ENCODE results near the gene SOWAHC.
"Not testable (repeated sequence)": the region's sequence is repeated elsewhere in the genome, so short reads cannot be mapped to it uniquely, and the experiment has no call there.

SOWAHC gene, protein sequence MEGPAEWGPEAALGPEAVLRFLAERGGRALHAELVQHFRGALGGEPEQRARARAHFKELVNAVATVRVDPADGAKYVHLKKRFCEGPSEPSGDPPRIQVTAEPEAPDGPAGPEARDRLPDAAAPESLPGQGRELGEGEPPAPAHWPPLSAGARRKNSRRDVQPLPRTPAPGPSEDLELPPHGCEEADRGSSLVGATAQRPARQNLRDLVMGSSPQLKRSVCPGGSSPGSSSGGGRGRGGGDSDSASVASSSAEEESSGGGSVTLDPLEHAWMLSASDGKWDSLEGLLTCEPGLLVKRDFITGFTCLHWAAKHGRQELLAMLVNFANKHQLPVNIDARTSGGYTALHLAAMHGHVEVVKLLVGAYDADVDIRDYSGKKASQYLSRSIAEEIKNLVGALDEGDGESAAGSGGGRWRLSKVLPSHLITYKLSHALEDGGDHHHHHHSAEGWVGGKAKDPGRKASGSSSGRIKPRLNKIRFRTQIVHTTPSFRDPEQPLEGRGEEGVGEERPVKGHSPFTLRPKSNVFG

DNA sequence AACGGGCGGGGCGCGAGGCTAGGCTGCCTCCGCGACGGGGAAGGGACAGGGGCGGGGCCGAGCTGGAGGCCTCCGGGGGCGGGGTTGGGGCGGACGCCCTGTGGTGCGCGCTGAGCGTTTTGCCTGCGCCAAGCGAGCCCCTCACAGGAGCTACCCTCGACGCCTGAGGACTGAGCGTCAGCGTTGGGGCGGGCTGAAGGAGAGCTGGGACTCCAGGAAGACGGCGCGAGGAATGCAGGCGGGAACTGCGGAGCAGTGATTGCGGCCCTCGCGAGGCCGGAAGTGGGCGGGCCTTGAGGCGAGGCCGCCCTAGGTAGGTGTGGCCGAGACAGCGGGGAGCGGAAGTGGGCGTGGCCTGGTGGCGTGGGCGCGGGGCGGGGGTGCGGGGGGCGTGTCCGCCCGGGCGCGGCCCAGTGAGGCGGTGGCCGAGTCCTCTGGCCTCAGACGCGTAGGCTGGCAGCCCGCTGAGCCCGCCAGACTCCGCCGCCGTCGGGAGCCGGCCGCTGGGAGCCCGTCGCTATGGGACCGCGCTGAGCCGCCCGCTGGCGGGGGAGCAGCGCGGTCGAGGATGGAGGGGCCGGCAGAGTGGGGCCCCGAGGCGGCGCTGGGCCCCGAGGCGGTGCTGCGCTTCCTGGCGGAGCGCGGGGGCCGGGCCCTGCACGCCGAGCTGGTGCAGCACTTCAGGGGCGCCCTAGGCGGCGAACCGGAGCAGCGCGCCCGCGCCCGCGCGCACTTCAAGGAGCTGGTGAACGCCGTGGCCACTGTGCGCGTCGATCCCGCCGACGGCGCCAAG lies at the start of gene SOWAHC, which contains the start of gene SEPTIN10:
Gene SOWAHC, plus strand, starts transcription at position 443 of the 793 bp plus-strand sequence. Its CDS starts 126 bp downstream, at position 569.
Gene SEPTIN10, minus strand, starts transcription at position 45 of the 793 bp plus-strand sequence. CDS start 139 bp downstream, outside the sequence.
- peak; percentile 12 to 31 for DNase-seq

DNA sequence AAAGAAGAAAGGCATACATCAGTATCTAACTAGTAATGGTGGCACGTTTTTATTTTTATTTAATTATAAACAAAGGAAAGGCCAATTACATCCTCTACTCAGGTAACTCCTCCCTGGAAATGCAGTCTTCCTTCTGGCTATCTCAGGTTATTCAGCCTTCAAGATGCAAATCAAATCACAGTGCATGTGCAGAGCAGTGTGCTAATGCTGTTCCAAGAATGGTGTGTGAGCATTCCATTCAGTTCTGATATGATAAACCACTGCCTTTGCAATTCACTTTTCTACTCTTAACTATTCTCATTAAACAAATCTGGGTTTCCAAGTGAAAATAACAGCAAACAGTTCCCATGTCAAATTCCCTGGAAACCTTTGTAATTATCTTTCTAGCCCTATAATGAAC lies 38.8 kb upstream of the SOWAHC start:
- no peak for DNase-seq

DNA sequence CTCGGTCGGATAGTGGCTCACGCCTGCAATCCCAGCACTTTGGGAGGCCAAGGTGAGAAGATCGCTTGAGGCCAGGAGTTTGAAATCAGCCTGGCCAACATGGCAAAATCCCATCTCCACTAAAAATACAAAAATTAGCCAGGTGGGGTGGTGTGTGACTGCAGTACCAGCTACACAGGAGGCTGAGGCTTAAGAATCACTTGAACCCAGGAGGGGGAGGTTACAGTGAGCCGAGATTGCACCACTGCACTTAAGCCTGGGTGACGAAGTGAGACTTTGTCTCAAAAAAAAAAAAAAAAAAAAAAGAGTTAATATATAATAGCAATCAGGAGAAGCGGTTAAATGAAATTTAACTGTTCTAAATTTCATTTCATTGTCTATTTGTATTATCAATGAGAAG lies 36.5 kb upstream of the SOWAHC start:
- not testable (repeated sequence) for DNase-seq

DNA sequence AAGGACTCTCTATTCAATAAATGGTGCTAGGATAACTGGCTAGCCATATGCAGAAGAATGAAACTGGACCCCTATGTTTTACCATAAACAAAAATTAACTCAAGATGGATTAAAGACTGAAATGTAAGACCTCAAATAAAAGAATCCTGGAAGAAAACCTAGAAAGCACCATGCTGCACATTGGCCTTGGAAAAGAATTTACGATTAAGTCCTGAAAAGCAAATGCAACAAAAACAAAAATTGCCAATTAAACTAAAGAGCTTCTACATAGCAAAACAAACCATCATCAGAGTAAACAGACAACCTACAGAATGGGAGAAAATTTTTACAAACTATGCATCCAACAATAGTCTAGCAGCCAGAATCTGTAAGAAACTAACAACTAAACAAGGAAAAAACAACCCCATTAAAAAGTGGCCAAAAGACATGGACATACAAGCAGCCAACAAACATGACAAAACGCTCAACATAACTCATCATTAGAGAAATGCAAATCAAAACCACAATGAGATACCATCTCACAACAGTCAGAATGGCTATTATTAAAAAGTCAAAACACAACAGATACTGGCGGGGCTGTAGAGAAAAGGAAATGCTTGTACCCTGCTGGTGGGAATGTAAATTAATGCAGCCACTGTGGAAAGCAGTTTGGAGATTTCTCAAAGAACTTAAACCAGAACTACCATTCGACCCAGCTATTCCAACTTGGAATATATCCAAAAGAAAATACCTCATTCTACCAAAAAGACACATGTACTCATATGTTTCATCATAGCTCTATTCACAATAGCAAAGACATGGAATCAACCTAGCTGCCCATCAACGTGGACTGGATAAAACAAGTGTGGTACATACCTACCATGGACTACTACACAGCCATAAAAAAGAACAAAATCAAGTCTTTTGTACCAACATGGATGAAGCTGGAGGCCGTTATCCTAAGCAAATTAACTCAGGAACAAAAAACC lies 31.0 kb upstream of the SOWAHC start:
- DNase-seq, result no peak

GRCh38 chr2:109586687-109587086 lies 27.5 kb upstream of the SOWAHC start:
- DNase-seq, result no peak

DNA sequence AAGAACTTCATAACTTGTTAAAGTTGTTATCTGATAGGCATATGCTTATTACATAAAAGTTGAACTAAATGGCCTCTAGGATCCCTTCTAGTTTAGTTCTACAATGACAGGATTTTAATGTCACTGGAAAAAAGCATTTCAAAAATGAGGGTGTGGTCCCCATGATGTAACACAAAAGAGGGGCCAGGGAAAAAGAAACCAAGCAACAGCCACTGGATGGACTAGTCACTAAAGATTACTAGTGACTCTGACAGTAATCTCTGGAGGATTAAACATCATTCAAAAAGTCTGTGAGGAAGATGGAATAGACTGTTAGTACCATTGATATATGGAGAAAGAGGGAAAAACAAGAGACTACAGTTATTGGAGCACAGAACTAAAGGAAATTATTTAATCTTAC lies 23.0 kb upstream of the SOWAHC start:
- no peak for DNase-seq

GRCh38 chr2:109592905-109593304 lies 21.3 kb upstream of the SOWAHC start:
- DNase-seq, result no peak

- DNase-seq, result no peak
Measured at GRCh38 chr2:109594246-109594885, 19.8 kb upstream of the SOWAHC start.

GRCh38 chr2:109595644-109596043 lies 18.5 kb upstream of the SOWAHC start:
- DNase-seq, result no peak

DNA sequence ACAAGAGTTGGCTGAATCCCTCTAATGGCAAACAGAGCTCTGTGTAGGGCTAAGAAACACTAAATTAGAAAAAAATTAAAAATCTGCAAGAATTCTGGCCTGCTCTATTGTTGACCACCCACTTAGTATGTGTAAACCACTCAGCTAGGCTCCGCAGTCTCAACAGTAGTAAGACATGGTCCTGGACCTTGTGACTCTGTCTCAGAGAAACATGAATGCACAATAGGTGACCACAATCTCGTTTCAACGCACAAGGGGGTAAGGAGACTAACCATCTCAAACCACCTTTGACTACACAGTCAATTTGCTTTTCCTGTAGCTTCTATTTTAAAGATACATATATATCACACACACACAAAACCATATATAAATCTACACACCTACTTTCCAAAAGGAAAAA lies 16.9 kb upstream of the SOWAHC start:
- no peak for DNase-seq

- DNase-seq, result no peak
Measured at GRCh38 chr2:109601783-109602182, 12.4 kb upstream of the SOWAHC start.

DNA sequence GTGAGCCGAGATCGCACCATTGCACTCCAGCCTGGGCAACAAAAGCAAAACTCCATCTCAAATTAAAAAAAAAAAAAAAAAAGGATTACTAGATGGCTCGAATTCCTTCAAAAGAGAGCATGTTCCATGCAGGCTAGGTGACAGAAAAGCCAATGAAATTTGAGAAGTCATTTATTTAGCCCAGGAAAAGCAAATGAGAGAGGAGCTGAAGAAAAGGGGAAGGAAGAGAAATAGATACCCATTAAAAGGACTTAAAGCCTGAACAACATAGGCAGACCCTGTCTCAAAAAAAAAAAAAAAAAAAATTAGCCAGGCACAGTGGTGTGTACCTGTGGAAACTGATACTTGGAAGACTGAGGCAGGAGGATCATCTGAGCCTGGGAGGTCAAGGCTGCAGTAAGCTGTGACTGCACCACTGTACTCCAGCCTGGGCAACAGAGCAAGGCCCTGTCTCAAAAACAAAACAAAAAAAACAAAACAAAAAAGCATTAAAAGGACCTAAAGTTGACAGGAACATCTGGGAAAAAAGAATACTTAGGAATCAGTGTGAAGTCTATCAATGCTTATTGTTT lies 11.5 kb upstream of the SOWAHC start:
- DNase-seq, result no peak

DNA sequence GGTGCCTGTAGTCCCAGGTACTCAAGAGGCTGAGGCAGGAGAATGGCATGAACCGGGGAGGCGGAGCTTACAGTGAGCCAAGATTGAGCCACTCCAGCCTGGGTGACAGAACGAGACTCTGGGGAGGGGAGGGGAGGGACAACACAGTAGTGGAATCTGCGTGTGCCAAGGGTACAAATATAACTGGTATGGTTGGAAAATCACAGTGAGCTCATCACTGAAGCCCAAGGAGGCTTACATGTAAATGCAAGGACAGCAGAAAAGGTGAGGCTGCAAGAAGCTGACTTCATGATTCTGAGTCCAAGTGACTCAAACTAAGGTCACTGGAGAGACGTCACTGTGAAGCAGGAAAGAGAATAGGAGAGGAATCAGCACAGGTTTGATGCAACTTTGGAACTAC lies 9.6 kb upstream of the SOWAHC start:
- DNase-seq, result no peak

- no peak for DNase-seq
Measured at GRCh38 chr2:109607766-109608165, 6.4 kb upstream of the SOWAHC start.

- no peak for DNase-seq
Measured at GRCh38 chr2:109609352-109610024, 4.7 kb upstream of the SOWAHC start.

DNA sequence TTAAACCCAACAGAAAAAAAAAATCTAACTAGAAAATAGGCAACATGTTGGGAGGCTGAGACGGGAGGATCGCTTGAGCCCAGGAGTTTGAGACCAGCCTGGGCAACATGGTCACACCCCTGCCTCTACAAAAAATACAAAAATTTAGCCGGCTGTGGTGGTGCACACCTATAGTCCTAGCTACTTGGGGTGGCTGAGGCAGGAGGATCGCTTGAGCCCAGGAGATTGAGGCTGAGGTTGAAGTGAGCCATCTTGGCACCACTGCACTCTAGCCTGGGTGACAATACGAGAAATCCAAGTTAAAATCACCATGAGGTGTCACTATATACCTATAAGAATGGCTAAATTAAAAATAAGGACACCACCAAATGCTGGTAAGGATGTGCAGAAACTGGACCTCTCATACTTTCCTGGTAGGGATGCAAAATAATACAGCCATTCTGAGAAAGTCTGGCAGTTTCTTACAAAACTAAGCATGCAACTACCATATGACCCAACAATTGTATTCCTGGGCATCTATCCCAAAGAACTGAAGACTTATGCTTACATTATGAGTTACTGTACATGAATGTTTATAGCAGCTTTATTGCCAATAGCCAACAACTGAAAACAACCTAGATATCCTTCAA lies 2.6 kb upstream of the SOWAHC start:
- DNase-seq, result no peak

DNA sequence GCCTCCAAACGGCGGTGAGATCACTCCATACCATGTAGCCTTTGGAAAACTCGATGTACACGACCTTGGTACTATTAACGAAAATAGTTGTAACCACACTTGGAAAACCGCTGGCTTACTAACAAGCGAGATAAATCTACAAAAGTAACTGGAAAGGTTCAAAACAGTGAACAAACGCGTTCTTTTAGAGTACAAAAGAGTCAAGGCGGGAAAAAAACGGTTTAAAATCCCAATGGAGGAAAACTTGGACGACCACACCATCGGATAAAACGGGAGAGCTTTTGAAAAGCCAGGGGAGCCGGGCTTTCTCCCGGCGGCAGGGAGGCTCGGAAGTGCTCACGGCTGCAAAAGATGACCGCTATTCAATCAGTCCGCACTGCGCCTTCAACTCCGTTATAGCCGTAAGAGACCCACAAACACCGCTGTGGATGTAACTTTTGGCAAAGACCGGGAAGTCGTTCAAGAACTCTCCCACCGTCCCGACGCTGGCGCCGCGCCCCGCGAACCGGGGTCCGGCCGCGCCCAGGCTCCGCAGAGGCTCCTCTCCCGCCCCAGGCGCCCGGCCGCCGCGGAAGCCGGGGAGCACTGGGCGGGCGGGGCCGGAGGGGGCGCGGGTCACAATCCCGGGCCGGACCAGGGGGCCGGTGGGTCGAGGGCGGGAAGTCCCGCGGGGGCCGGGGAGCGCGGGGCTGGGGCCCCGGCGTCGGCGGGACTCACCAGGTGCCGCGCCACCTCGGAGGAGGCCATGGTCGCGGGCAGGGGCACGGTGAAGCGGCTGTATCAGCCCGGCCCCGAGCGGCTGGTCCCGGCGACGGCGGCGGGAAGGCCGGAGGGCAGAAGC lies 863 bp upstream of the SOWAHC start:
- peak in 1 of 2 experiments; percentile 14 for DNase-seq

- no peak for DNase-seq
Measured at GRCh38 chr2:109614715-109615636, 812 bp downstream of the SOWAHC start.
